ENCODE data around the gene TLE2.
"Not testable (repeated sequence)": the region's sequence is repeated elsewhere in the genome, so short reads cannot be mapped to it uniquely, and the experiment has no call there.

The TLE2 gene

DNA sequence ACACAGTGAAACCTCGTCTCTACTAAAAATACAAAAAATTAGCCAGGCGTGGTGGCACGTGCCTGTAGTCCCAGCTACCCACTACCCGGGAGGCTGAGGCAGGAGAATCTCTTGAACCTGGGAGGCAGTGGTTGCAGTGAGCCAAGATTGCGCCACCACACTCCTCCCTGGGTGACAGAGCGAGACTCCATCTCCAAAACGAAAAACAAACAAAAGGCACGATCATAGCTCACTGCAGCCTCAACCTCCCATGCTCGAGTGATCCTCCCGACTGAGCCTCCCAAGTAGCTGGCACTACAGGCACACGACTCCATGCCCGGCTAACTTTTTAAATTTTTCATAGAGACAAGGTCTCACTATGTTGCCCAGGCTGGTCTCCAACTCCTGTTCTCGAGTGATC is 17.0 kb downstream of the TLE2 start:
- not testable (repeated sequence) for DNase-seq

- DNase-seq = no peak
Measured at GRCh38 chr19:3010871-3011270, 18.2 kb downstream of the TLE2 start.

DNA sequence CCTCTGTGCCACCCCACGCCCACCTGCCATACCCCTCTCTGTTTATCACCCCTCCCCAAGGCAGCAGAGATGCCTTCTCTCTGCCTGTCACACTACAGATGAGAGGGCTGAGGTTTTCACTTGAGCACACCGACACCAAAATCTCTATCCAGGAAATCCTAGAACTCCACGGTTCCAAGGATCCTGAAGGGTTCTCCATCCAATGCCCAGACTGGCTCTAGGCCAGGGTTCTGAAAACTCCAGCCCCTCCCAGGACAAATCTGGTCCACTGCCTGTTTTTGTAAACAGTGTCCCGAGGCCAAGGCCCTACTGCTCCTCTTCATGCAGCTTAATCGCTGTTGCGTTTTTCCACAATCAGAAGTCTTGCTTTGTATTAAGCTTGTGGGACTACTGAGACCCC is 20.1 kb downstream of the TLE2 start:
- DNase-seq = no peak

DNA sequence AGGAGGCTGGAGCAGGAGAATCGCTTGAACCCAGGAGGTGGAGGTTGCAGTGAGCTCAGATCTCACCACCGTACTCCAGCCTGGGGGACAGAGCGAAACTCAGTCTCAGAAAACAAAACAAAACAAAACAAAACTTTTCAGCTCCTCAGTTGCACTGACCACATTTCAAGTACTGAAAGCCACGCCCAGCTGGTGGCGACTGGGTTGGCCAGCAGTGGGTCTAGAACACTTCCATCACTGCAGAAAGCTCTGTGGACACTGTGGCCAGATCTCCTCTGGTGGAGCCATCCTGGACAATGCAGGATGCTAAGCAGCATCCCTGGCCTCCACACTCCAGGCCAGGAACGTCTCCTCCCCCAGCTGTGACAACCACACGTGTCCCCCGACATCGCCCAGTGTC is 21.1 kb downstream of the TLE2 start:
- no peak for DNase-seq

GRCh38 chr19:3006075-3006767 is 22.9 kb downstream of the TLE2 start:
- peak; percentile 15 to 29 for DNase-seq

- DNase-seq = no peak
Measured at GRCh38 chr19:3005345-3005744, 23.7 kb downstream of the TLE2 start.

DNA sequence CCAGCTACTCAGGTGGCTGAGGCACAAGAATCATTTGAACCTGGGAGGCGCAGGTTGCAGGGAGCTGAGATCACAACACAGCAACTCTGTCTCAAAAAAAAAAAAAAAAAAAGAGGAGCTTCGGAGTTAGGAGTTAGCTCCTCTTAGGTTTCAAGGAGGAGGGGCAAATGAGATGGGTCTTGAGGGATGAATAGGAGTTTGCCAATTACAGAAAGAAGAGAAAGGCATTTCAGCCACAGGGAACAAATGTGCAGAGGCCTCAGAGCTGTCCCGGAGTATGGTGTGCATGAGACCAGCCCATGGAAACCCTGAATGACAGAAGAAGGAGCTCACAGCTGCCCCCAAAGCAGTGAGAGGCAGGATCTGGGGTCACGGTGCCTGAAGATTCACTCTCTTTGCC is 24.6 kb downstream of the TLE2 start:
- no peak for DNase-seq

DNA sequence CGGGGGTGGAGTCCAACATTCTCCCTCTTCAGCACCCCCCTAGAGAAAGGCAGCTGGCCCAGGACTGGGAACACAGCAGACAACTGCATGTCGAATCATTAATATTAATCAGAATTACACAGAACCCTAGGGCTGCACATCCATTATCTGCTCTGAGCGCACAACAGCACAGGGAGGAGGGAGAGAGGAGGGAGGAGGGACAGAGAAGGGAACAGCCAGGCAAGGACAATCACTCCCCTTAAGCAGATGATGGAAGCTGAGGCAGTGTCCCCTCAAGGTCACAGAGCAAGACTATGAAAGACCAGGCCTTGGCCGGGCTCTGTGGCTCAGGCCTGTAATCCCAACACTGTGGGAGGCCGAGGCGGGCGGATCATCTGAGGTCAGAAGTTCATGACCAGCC is 26.0 kb downstream of the TLE2 start:
- no peak for DNase-seq

DNA sequence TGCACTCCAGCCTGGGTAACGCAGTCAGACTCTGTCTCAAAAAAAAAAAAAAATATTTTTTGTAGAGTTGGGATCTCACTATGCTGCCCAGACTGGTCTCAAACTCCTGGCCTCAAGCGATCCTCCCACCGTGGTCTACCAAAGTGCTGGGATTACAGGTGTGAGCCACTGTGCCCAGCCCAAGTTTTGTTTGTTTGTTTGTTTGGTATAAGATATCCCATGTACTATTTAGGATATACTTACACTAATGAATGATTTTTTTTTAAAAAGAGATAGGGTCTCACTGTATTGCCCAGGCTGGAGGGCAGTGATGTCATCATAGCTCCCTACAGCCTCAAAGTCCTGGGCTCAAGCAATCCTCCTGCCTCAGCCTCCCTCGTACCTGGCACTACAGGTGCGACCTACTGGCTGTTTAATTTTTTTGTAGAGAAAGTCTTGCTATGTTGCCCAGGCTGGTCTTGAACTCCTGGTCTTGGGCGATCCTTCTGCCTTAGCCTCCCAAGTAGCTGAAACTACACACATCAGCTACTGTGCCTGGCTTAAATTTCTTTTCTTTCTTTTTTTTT is 27.8 kb downstream of the TLE2 start:
- DNase-seq = no peak

- no peak for DNase-seq
Measured at GRCh38 chr19:2998642-2999041, 30.4 kb downstream of the TLE2 start.

GRCh38 chr19:2997720-2998119 is 31.4 kb downstream of the TLE2 start:
- no peak for DNase-seq

DNA sequence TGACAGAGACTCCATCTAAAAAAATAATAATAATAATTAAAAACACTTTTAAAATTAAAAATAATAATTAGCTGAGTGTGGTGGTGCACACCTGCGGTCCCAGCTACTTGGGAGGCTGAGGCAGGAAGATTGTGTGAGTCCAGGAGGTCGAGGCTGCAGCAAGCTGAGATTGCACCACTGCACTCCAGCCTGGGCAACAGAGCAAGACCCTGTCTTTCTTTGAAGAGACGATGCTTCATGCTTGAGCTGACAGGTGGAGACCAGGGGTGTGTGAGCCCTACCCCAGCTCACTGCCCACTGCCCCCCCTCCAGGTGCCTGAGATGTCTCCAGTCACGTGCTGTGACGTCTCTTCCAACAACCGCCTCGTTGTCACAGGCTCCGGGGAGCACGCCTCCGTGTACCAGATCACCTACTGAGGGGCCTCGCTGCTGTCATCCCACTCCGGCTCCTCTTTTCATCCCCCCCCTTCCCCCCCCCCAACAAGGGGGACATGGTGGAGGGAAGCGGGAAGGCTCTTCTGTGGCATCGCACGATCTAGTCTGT is 34.4 kb downstream of the TLE2 start:
- DNase-seq = no peak

DNA sequence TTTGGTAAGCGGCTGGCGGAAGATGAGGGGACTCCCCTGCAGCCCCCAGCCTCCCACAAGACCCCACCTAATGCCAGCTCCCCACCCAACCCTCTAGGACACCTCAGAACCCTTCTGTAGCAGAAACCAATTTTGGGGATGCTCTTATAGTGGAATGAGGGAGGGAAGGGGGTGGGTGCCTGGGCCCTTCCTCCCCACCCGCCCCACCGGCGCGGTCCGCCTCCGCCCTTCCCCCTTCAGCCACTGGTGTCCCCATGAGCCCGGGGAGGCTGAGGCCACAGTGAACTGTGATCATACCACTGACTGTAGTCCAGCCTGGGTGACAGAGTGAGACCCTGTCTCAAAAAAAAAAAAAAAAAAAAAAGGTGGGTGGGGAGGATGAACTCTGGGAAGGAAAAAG is 35.5 kb downstream of the TLE2 start:
- no peak for DNase-seq

- no peak for DNase-seq
Measured at GRCh38 chr19:2992958-2993357, 36.1 kb downstream of the TLE2 start.

- DNase-seq = not testable (repeated sequence)
Measured at GRCh38 chr19:2992333-2992732, 36.7 kb downstream of the TLE2 start.

DNA sequence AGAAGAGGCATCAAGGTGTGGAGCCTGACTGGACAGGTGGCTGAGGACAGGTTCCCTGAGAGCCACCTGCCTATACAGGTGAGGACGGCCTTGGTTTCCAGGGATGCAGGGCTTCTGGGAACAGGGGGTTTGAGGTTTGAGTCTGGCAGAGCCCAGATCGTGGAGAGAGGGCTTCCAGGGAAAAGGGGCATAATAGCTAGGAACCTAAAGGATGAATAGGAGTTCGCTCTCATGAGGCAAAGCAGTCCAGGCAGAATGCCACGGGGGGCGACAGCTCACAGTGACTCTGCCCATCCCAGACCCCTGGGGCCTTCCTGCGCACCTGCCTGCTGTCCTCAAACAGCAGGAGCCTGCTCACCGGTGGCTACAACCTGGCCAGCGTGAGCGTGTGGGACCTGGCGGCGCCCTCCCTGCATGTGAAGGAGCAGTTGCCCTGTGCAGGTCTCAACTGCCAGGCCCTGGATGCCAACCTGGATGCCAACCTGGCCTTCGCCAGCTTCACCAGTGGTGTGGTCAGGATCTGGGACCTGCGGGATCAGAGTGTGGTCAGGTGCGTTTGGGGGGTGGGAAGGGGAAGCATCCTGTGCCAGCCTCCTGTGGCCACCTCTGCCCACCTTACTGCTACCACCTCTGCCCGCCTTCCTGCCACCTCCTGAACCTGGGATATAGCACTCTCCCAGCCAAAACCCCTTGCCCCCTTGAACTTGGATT is 39.7 kb downstream of the TLE2 start:
- DNase-seq = no peak

GRCh38 chr19:2988568-2988967 is 40.5 kb downstream of the TLE2 start:
- DNase-seq = no peak

GRCh38 chr19:2987797-2988196 is 41.3 kb downstream of the TLE2 start:
- DNase-seq = no peak

DNA sequence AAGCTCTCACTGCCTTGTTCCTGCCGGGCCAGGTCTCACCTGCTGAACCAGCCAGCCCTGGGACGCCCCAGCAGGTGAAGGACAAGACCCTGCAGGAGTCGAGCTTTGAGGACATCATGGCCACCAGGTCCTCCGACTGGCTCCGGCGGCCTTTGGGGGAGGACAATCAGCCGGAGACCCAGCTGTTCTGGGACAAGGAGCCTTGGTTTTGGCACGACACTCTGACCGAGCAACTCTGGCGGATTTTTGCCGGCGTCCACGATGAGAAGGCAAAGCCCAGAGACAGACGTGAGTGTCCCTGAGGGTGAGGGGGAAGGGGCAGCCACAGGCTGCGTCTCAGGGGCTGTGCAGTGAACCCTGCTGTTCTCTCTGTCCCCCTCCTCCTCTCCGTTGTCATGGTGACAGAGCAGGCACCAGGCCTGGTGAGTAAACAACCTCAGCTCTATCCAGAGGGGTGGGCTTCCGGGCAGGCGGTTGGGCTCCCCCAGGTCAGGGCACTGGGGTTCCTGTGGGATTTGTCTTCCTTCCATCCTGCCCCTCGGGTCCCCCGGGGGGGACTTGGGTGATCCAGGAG is 42.0 kb downstream of the TLE2 start:
- DNase-seq = no peak

- no peak for DNase-seq
Measured at GRCh38 chr19:2984215-2984528, 44.9 kb downstream of the TLE2 start.

DNA sequence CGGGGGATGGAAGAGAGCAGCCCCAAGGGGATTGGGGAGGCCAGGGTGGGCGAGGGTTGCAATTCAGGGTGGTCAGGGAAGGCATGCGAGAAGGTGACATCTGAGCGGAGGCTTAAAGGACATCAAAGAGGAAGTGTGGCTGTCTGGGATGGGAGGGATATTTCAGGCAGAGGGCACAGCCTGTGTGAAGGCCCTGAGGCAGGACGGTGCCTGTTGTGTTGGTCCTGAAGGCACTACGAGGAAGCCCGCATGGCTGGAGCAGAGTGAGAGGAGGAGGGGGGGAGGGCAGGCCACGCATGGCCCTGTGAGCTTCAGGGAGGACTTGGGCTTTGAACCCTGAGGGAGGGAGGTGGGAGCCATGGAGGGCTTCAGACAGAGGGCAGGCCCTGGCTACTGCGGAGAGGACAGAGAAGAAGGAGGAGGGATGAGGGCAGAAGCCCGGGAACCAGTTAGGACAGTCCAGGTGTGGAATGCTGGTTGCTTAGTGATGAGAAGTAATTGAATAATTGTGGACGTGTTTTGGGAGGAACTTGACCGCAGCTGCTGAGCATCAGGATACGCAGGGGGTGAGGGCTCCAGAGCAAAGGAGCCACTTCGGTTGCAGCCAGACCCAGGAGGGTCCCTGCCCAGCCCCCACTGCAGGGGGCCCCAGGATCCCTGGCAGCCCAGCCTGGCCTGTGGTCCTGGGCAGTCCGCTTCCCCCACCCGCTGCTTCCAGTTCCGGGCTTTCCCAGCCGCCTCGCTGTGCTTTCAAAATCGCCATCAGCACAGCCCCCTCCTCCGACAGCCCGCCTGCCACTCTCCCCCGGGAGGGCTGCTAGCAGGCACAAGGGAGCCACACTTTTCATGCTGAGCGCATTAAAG is 45.5 kb downstream of the TLE2 start:
- DNase-seq = peak in 1 of 2 donors; percentile 5

- DNase-seq = no peak
Measured at GRCh38 chr19:2982983-2983350, 46.1 kb downstream of the TLE2 start.

DNA sequence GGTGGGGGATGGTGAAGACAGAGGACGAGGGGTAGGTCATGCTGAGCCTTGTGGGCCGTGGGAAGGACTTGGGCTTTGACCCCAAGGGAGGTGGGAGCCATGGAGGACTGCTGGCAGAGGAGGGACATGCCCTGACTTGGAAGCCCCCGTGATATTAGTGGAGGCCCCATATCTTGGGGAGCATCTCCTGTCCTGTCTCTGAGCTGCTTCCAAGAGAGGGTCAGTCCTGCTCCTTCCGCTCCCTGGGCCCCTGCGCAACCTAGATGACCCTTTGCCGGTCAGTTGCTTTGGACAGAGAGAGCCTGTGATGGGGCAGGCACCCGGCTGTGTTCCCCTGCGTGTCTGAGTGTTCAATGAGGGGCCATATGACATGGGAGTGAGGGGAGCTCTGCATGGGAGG is 46.5 kb downstream of the TLE2 start:
- no peak for DNase-seq

Measured in CD4-positive, alpha-beta T cell treated with Interferon alpha-2 for 1 hour (primary cell).